Thyroid gland (tissue), 4 donors: ENCODE data around the gene RPL41.

Experiments
- POLR2A ChIP-seq, 2 donors: fragments of 450-650 bp; IDR thresholded peaks; one replicate each; pipeline ENCODE4 v1.6.1; 2017; ENCODE audit warnings: antibody characterized with exemption in 2 of 2, mild to moderate bottlenecking in 2 of 2, moderate library complexity in 1 of 2
- TF ChIP-seq, protein P1 (sequence below), 6 experiments: fragments of 200-600 bp in 3 of 6; fragments of 450-650 bp in 3 of 6; sonication (generic) in 3 of 6; IDR thresholded peaks; one replicate each; pipeline ENCODE4 v1.5.1; 2016 to 2019; ENCODE audit warnings: antibody characterized with exemption in 6 of 6, mild to moderate bottlenecking in 2 of 6, inconsistent platforms in 1 of 6, moderate library complexity in 1 of 6

- no peak for TF ChIP-seq POLR2A (IDR thresholded peaks at IDR 0.05)
- TF ChIP-seq, protein P1, sequence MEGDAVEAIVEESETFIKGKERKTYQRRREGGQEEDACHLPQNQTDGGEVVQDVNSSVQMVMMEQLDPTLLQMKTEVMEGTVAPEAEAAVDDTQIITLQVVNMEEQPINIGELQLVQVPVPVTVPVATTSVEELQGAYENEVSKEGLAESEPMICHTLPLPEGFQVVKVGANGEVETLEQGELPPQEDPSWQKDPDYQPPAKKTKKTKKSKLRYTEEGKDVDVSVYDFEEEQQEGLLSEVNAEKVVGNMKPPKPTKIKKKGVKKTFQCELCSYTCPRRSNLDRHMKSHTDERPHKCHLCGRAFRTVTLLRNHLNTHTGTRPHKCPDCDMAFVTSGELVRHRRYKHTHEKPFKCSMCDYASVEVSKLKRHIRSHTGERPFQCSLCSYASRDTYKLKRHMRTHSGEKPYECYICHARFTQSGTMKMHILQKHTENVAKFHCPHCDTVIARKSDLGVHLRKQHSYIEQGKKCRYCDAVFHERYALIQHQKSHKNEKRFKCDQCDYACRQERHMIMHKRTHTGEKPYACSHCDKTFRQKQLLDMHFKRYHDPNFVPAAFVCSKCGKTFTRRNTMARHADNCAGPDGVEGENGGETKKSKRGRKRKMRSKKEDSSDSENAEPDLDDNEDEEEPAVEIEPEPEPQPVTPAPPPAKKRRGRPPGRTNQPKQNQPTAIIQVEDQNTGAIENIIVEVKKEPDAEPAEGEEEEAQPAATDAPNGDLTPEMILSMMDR (IDR thresholded peaks at IDR 0.05), result no peak
Measured at GRCh38 chr12:56146492-56147460, 30.3 kb downstream of the RPL41 start.
